Mucosa of descending colon (tissue), 3 donors: ENCODE results near the gene NCF4. TPM values are rescaled to one million over a fixed set of nuclear protein-coding genes. Genes with fewer than 3 reads are reported as not detected.

Experiments
- ATAC-seq: fragments of 200-7000 bp; cut with Tn5 transposase; one replicate; pipeline ENCODE4 v1.9.1; 2020; ENCODE audit warnings: mild to moderate bottlenecking, moderate library complexity
- DNase-seq, 3 donors: peaks; one replicate each; pipeline ENCODE4 v3.0.0-alpha.2; 2020
- H3K36me3 ChIP-seq: fragments of 200-600 bp; one replicate; pipeline ENCODE4 v1.8.0; 2021; ENCODE audit warnings: low read depth, mild to moderate bottlenecking
- H3K4me1 ChIP-seq: fragments of 200-600 bp; one replicate; pipeline ENCODE4 v1.8.0; 2021; ENCODE audit warnings: low read depth, mild to moderate bottlenecking
- H3K4me3 ChIP-seq: fragments of 200-600 bp; one replicate; pipeline ENCODE4 v1.8.0; 2021; ENCODE audit warnings: mild to moderate bottlenecking
- H3K9me3 ChIP-seq: fragments of 200-600 bp; one replicate; pipeline ENCODE4 v1.8.0; 2021; ENCODE audit warnings: mild to moderate bottlenecking
- CTCF ChIP-seq: fragments of 200-600 bp; IDR thresholded peaks from one replicate; pipeline ENCODE4 v1.8.0; 2022; ENCODE audit warnings: antibody characterized with exemption, mild to moderate bottlenecking
- intact Hi-C, 2 donors: fragments of 100-400 bp; cut with DNase I in 1 of 2; cut with micrococcal nuclease in 1 of 2; formaldehyde crosslinking; loops; one replicate each; pipeline versions ENCODE4 v1.11.0 to v1.11.1; 2022; cut with DNase I, micrococcal nuclease
- total RNA-seq, 3 donors: library from RNA; stranded (reverse); fragmentation: NEBNext Ultra II Directional in 2 of 3; extraction: Animal tissue kit (Norgen Biotek cat#: 25700) in 2 of 3; gene quantifications; one replicate each; pipeline versions ENCODE4 v1.2.1 to v1.2.4, GENCODE V29; 2021 to 2023
- donor health status: DM: no; HTN: no; CAD: no; lungs with moderate emphysema.
- donor health status: DM: no; HTN: no; CAD: no.
- donor health status: DM: no; HTN: yes; CAD: no.

Gene NCF4
- total RNA-seq, 3 donors from 2014 or later = 6.3 to 15.2 (median 14.8) TPM

GRCh38 chr22:36887162-36887561 lies 26.4 kb downstream of the NCF4 start:
- intact Hi-C loops = no loop called here
- no peaks in the 10 kb centered on the region for H3K36me3 ChIP-seq
- H3K4me1 ChIP-seq = no peaks in the 10 kb centered on the region
- H3K4me3 ChIP-seq = no peak overlapping the region
- DNase-seq (no peak), ATAC-seq (no peak)
- H3K9me3 ChIP-seq = no peaks in the 10 kb centered on the region
- TF ChIP-seq CTCF = no peak

GRCh38 chr22:36891646-36892045 lies 30.8 kb downstream of the NCF4 start:
- Histone ChIP-seq H3K9me3 (no peaks in the 10 kb centered on the region), H3K4me3 (no peak overlapping the region), H3K36me3 (no peaks in the 10 kb centered on the region), H3K4me1 (no peaks in the 10 kb centered on the region)
- intact Hi-C loops = no loop called here
- no peak for TF ChIP-seq CTCF
- ATAC-seq (no peak), DNase-seq (no peak)

- no peak for TF ChIP-seq CTCF
- Histone ChIP-seq H3K9me3 (no peaks in the 10 kb centered on the region), H3K4me1 (no peaks in the 10 kb centered on the region), H3K4me3 (no peak overlapping the region), H3K36me3 (no peaks in the 10 kb centered on the region)
- intact Hi-C loops = no loop called here
- no peak for ATAC-seq
- DNase-seq = no peak
Observed at GRCh38 chr22:36892292-36892691, 31.5 kb downstream of the NCF4 start.

GRCh38 chr22:36893262-36893661 lies 32.5 kb downstream of the NCF4 start:
- H3K9me3 ChIP-seq = no peaks in the 10 kb centered on the region
- intact Hi-C loops = no loop called here
- no peak for DNase-seq
- no peaks in the 10 kb centered on the region for H3K36me3 ChIP-seq
- no peaks in the 10 kb centered on the region for H3K4me1 ChIP-seq
- no peak for TF ChIP-seq CTCF
- ATAC-seq = no peak
- no peak overlapping the region for H3K4me3 ChIP-seq

- ATAC-seq (no peak), DNase-seq (no peak)
- no peak for TF ChIP-seq CTCF
Observed at GRCh38 chr22:36894266-36894665, 33.5 kb downstream of the NCF4 start.

GRCh38 chr22:36897611-36898010 lies 36.8 kb downstream of the NCF4 start:
- H3K9me3 ChIP-seq = no peaks in the 10 kb centered on the region
- no peak overlapping the region for H3K4me3 ChIP-seq
- DNase-seq (no peak), ATAC-seq (no peak)
- no peaks in the 10 kb centered on the region for H3K36me3 ChIP-seq
- TF ChIP-seq CTCF = no peak
- no peaks in the 10 kb centered on the region for H3K4me1 ChIP-seq
- intact Hi-C loops = no loop called here

More at GRCh38 chr22:36894266-36894665, 33.5 kb downstream of the NCF4 start:
- H3K4me3 ChIP-seq = no peak overlapping the region
- H3K9me3 ChIP-seq = no peaks in the 10 kb centered on the region
- no peaks in the 10 kb centered on the region for H3K36me3 ChIP-seq
- no peaks in the 10 kb centered on the region for H3K4me1 ChIP-seq
- intact Hi-C loops = no loop called here
